ENCODE data around the gene VPS51. TPM values are rescaled to one million over a fixed set of nuclear protein-coding genes. Genes with fewer than 3 reads are reported as not detected.

Gene VPS51
- total and polyA plus RNA-seq, 4 donors, result 33.2 to 158 (median 83.9) TPM

GRCh38 chr11:65064847-65065240 lies 31.2 kb upstream of the VPS51 start:
- DNase-seq (ENCODE audit: low spot score), result no peak
- H3K27me3 ChIP-seq (ENCODE audit: control insufficient read depth in 4 of 4, insufficient read depth in 4 of 4, low read length in 3 of 4), result no peaks in the 10 kb centered on the region
- H3K4me1 ChIP-seq (ENCODE audit: control insufficient read depth in 4 of 4, insufficient read depth in 4 of 4, low read length in 3 of 4), result no peaks in the 10 kb centered on the region
- H3K4me3 ChIP-seq (ENCODE audit: low read depth in 1 of 3, low read length in 3 of 3), result no peak overlapping the region
- no peak for TF ChIP-seq CTCF (IDR thresholded peaks at IDR 0.05; ENCODE audit: low read depth, low read length, missing input control)
- TF ChIP-seq RAD21 (IDR thresholded peaks at IDR 0.05), result no peak
- TF ChIP-seq HNF4G (IDR thresholded peaks at IDR 0.05), result no peak
- TF ChIP-seq FOXA2 (IDR thresholded peaks at IDR 0.05), result no peak
- no peak for TF ChIP-seq HNF4A (conservative IDR thresholded peaks at IDR 0.05)
- no peak for TF ChIP-seq ZBTB33 (IDR thresholded peaks at IDR 0.05)
- TF ChIP-seq NR2F2 (IDR thresholded peaks at IDR 0.05), result no peak
- no peak for TF ChIP-seq GABPA (IDR thresholded peaks at IDR 0.05 in 1 of 2, conservative IDR thresholded peaks at IDR 0.05 in 1 of 2)
- no peak for TF ChIP-seq FOXA1 (IDR thresholded peaks at IDR 0.05)
- no peak for TF ChIP-seq JUND (IDR thresholded peaks at IDR 0.05)
- TF ChIP-seq MAX (IDR thresholded peaks at IDR 0.05), result no peak
- no peak for TF ChIP-seq RXRA (IDR thresholded peaks at IDR 0.05)
- TF ChIP-seq YY1 (IDR thresholded peaks at IDR 0.05), result no peak
- no peak for TF ChIP-seq EGR1 (IDR thresholded peaks at IDR 0.05; ENCODE audit: low read depth in 2 of 2)
- TF ChIP-seq, protein P1, sequence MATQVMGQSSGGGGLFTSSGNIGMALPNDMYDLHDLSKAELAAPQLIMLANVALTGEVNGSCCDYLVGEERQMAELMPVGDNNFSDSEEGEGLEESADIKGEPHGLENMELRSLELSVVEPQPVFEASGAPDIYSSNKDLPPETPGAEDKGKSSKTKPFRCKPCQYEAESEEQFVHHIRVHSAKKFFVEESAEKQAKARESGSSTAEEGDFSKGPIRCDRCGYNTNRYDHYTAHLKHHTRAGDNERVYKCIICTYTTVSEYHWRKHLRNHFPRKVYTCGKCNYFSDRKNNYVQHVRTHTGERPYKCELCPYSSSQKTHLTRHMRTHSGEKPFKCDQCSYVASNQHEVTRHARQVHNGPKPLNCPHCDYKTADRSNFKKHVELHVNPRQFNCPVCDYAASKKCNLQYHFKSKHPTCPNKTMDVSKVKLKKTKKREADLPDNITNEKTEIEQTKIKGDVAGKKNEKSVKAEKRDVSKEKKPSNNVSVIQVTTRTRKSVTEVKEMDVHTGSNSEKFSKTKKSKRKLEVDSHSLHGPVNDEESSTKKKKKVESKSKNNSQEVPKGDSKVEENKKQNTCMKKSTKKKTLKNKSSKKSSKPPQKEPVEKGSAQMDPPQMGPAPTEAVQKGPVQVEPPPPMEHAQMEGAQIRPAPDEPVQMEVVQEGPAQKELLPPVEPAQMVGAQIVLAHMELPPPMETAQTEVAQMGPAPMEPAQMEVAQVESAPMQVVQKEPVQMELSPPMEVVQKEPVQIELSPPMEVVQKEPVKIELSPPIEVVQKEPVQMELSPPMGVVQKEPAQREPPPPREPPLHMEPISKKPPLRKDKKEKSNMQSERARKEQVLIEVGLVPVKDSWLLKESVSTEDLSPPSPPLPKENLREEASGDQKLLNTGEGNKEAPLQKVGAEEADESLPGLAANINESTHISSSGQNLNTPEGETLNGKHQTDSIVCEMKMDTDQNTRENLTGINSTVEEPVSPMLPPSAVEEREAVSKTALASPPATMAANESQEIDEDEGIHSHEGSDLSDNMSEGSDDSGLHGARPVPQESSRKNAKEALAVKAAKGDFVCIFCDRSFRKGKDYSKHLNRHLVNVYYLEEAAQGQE (IDR thresholded peaks at IDR 0.05), result no peak
- TF ChIP-seq, protein P2, sequence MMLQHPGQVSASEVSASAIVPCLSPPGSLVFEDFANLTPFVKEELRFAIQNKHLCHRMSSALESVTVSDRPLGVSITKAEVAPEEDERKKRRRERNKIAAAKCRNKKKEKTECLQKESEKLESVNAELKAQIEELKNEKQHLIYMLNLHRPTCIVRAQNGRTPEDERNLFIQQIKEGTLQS (IDR thresholded peaks at IDR 0.05), result no peak
- TF ChIP-seq SP1 (IDR thresholded peaks at IDR 0.05), result no peak
- no peak for TF ChIP-seq TAF1 (conservative IDR thresholded peaks at IDR 0.05)
- no peaks in the 10 kb centered on the region for H3K9me3 ChIP-seq (ENCODE audit: control insufficient read depth in 4 of 4, low read length in 3 of 4)
- no peak overlapping the region for H3K9ac ChIP-seq (ENCODE audit: low read depth in 1 of 2, low read length in 2 of 2)
- H3K27ac ChIP-seq (ENCODE audit: low read depth in 1 of 2, low read length in 2 of 2), result no peak overlapping the region
- WGBS, result 91% methylated on average over 4 of the region's 4 CpGs
- no peaks in the 10 kb centered on the region for H3K36me3 ChIP-seq (ENCODE audit: control insufficient read depth in 4 of 4, insufficient read depth in 3 of 4, low read depth in 1 of 4, low read length in 3 of 4)

Measured in liver (tissue), 9 donors.